A673 (cell line): Measurements from ENCODE around the gene COPZ1. TPM values are rescaled to one million over a fixed set of nuclear protein-coding genes. Genes with fewer than 3 reads are reported as not detected.

Experiments
- BruUV-seq: library from RNA; stranded (reverse); fragments of 400-500 nt; replicated peaks from 2 replicates; lab custom pipeline; 2021; lab: Mats Ljungman, UMichigan
- CTCF ChIA-PET: fragments of 300-600 bp; sonication (Branson Sonifier 250); formaldehyde crosslinking; loops from one replicate; lab custom pipeline; 2022; ENCODE audit warnings: antibody characterized with exemption; lab: Charles Lee
- POLR2A ChIA-PET: fragments of 300-600 bp; sonication (Branson Sonifier 250); formaldehyde crosslinking; loops from one replicate; lab custom pipeline; 2022; ENCODE audit warnings: antibody characterized with exemption; ENCODE audit not compliant: low non-redundant PET; lab: Charles Lee
- DNase-seq: peaks from one replicate; pipeline ENCODE4 v3.0.0-alpha.2; 2015; ENCODE audit warnings: low spot score
- H3K27ac ChIP-seq: fragments of 200-600 bp; sonication (generic); 2 replicates; pipeline ENCODE4 v1.5.1; 2016; ENCODE audit warnings: mixed run types, low read depth, mild to moderate bottlenecking, mixed read lengths, antibody characterized with exemption, low read length; ENCODE audit not compliant: poor library complexity, severe bottlenecking
- H3K27me3 ChIP-seq: fragments of 200-600 bp; sonication (generic); replicated peaks from 2 replicates; pipeline ENCODE4 v1.6.1; 2017; ENCODE audit warnings: mixed run types, low read depth, mild to moderate bottlenecking, mixed read lengths, antibody characterized with exemption, low read length; ENCODE audit not compliant: insufficient read depth, poor library complexity
- H3K36me3 ChIP-seq: fragments of 200-600 bp; sonication (generic); 2 replicates; pipeline ENCODE4 v1.6.1; 2016; ENCODE audit warnings: mixed run types, mild to moderate bottlenecking, mixed read lengths, antibody characterized with exemption, low read length; ENCODE audit not compliant: insufficient read depth, poor library complexity, severe bottlenecking
- H3K4me1 ChIP-seq: fragments of 200-600 bp; sonication (generic); 2 replicates; pipeline ENCODE4 v1.6.1; 2017; ENCODE audit warnings: mixed run types, mild to moderate bottlenecking, mixed read lengths, antibody characterized with exemption, low read length; ENCODE audit not compliant: insufficient read depth, poor library complexity, severe bottlenecking
- H3K4me3 ChIP-seq: fragments of 200-600 bp; sonication (generic); 2 replicates; pipeline ENCODE4 v1.5.1; 2016; ENCODE audit warnings: low read depth, mixed run types, mild to moderate bottlenecking, mixed read lengths, low read length; ENCODE audit not compliant: poor library complexity, severe bottlenecking
- H3K9me3 ChIP-seq: fragments of 200-600 bp; sonication (generic); 2 replicates; pipeline ENCODE4 v1.6.1; 2016; ENCODE audit warnings: mixed run types, low read depth, mild to moderate bottlenecking, mixed read lengths, antibody characterized with exemption, low read length; ENCODE audit not compliant: poor library complexity, severe bottlenecking
- CTCF ChIP-seq: fragments of 300-800, 200-600 bp; sonication (generic); conservative IDR thresholded peaks from 2 replicates; pipeline ENCODE4 v1.5.1; 2017; ENCODE audit warnings: low read depth, mild to moderate bottlenecking, antibody characterized with exemption, low read length, moderate library complexity, mixed read lengths
- EZH2 ChIP-seq: fragments of 200-600 bp; sonication (generic); IDR thresholded peaks from 2 replicates; pipeline ENCODE4 v1.6.1; 2017; ENCODE audit warnings: borderline replicate concordance, low read depth, mild to moderate bottlenecking, mixed read lengths, antibody characterized with exemption, low read length; ENCODE audit not compliant: poor library complexity, severe bottlenecking
- intact Hi-C: fragments of 100-400 bp; cut with micrococcal nuclease; formaldehyde crosslinking; loops from one replicate; pipeline ENCODE4 v1.10.0; 2022; ENCODE audit not compliant: unreplicated experiment
- total RNA-seq: library from RNA; stranded (reverse); gene quantifications from 2 replicates; pipeline ENCODE4 v1.2.3, GENCODE V29; 2021

Gene COPZ1
- total RNA-seq, 1 experiment from 2014 or later = 187 TPM

GRCh38 chr12:54338698-54339296 lies 13.9 kb downstream of the COPZ1 start:
- TF ChIP-seq EZH2 (no peak), CTCF (no peak)
- Histone ChIP-seq H3K4me1 (peaks cover 11% of the 10 kb centered on the region), H3K4me3 (no peak overlapping the region), H3K9me3 (no peaks in the 10 kb centered on the region), H3K27ac (no peak overlapping the region), H3K36me3 (peaks cover 31% of the 10 kb centered on the region), H3K27me3 (no peaks in the 10 kb centered on the region)
- DNase-seq = no peak
- intact Hi-C loops = no loop called here
- CTCF ChIA-PET = interaction anchor here (0.7 kb wide), 1 partner anchor 593 kb away, joined by 5 read pairs; no protein-coding TSS in a partner anchor
- BruUV-seq = no TSS peak
- POLR2A ChIA-PET = interaction anchor here (0.6 kb wide), 1 partner anchor 14 kb away, joined by 6 read pairs; the partner anchor contains the start of gene COPZ1

- ChIA-PET POLR2A (no interaction called here), CTCF (no interaction called here)
- H3K9me3 ChIP-seq = no peaks in the 10 kb centered on the region
- intact Hi-C loops = no loop called here
- no peak for DNase-seq
- BruUV-seq = no TSS peak
- no peaks in the 10 kb centered on the region for H3K27me3 ChIP-seq
- TF ChIP-seq CTCF (no peak), EZH2 (no peak)
- H3K27ac ChIP-seq = no peak overlapping the region
- H3K36me3 ChIP-seq = peaks cover 42% of the 10 kb centered on the region
- no peak overlapping the region for H3K4me3 ChIP-seq
- H3K4me1 ChIP-seq = peaks cover 11% of the 10 kb centered on the region
Measured at GRCh38 chr12:54340846-54341245, 15.9 kb downstream of the COPZ1 start.

- Histone ChIP-seq H3K4me1 (peaks cover 9% of the 10 kb centered on the region), H3K9me3 (no peaks in the 10 kb centered on the region), H3K36me3 (peaks cover 44% of the 10 kb centered on the region), H3K27ac (no peak overlapping the region), H3K4me3 (no peak overlapping the region), H3K27me3 (no peaks in the 10 kb centered on the region)
- DNase-seq = no peak
- CTCF ChIA-PET = interaction anchor here (0.5 kb wide), 1 partner anchor 17 kb away, joined by 5 read pairs; the partner anchor contains the start of gene COPZ1
- no peak for TF ChIP-seq EZH2
- TF ChIP-seq CTCF = no peak
- POLR2A ChIA-PET = interaction anchor here (0.6 kb wide), 1 partner anchor 1665 kb away, joined by 5 read pairs; no protein-coding TSS in a partner anchor
- no TSS peak for BruUV-seq
- intact Hi-C loops = no loop called here
Measured at GRCh38 chr12:54341378-54342300, 16.7 kb downstream of the COPZ1 start.
